Endothelial cell of umbilical vein (primary cell): ENCODE results near the gene POLR2B. TPM values are rescaled to one million over a fixed set of nuclear protein-coding genes. Genes with fewer than 3 reads are reported as not detected.

Source experiments
- BruUV-seq: library from RNA; stranded (reverse); fragments of 400-500 nt; replicated peaks from 2 replicates; lab custom pipeline; 2021; lab: Mats Ljungman, UMichigan
- CTCF ChIA-PET: fragments of 300-600, 350-600 bp; sonication (Branson Sonifier 250); formaldehyde crosslinking; loops from one replicate; lab custom pipeline; 2021; ENCODE audit warnings: antibody characterized with exemption, inconsistent platforms; lab: Charles Lee
- POLR2A ChIA-PET: fragments of 300-600, 350-600 bp; sonication (Branson Sonifier 250); formaldehyde crosslinking; loops from one replicate; lab custom pipeline; 2021; ENCODE audit warnings: antibody characterized with exemption, inconsistent platforms; lab: Charles Lee
- DNase-seq: peaks from one replicate; pipeline ENCODE4 v3.0.0-alpha.2; 2011; ENCODE audit warnings: low read depth, low spot score
- FAIRE-seq: peaks from 2 replicates; lab custom pipeline; 2011; peaks lifted over from hg19 to GRCh38; lab: Jason Lieb, UNC
- H2AFZ ChIP-seq: 2 replicates; pipeline ENCODE4 v1.6.0; 2012; ENCODE audit warnings: low read depth, low read length, control low read depth, inconsistent platforms
- H3K27ac ChIP-seq: 2 replicates; pipeline ENCODE4 v1.5.1; 2011; ENCODE audit warnings: low read depth, mild to moderate bottlenecking, control low read depth, low read length, moderate library complexity; ENCODE audit not compliant: insufficient read depth
- H3K27me3 ChIP-seq, 2 experiments: 2 replicates each; pipeline versions ENCODE4 v1.6.0 to v1.6.1; 2011; ENCODE audit warnings: low read length in 2 of 2, mixed read lengths in 1 of 2; ENCODE audit not compliant: control insufficient read depth in 2 of 2, insufficient read depth in 2 of 2
- H3K36me3 ChIP-seq, 2 experiments: 2 replicates in 1 of 2; 3 replicates in 1 of 2; pipeline ENCODE4 v1.5.1; 2011; ENCODE audit warnings: low read length in 2 of 2, mild to moderate bottlenecking in 1 of 2, moderate library complexity in 1 of 2; ENCODE audit not compliant: control insufficient read depth in 2 of 2, insufficient read depth in 2 of 2; ENCODE audit errors: extremely low read depth in 1 of 2
- H3K4me1 ChIP-seq: 3 replicates; pipeline ENCODE4 v1.5.1; 2011; ENCODE audit warnings: mild to moderate bottlenecking, low read length; ENCODE audit not compliant: control insufficient read depth, insufficient read depth; ENCODE audit errors: extremely low read depth
- H3K4me2 ChIP-seq: 2 replicates; pipeline ENCODE4 v1.6.1; 2011; ENCODE audit warnings: low read length, control low read depth, mixed read lengths; ENCODE audit not compliant: insufficient read depth
- H3K4me3 ChIP-seq, 3 experiments: fragments of 200-600 bp in 1 of 3; sonication (generic), shearing (Covaris generic) in 1 of 3; replicated peaks in 1 of 3; 2 replicates each; pipeline ENCODE4 v1.5.1; 2011 to 2016; ENCODE audit warnings: control low read depth in 3 of 3, low read length in 3 of 3, mild to moderate bottlenecking in 2 of 3, inconsistent platforms in 1 of 3, low read depth in 1 of 3, moderate library complexity in 1 of 3; ENCODE audit not compliant: insufficient read depth in 1 of 3
- H3K79me2 ChIP-seq: 2 replicates; pipeline ENCODE4 v1.6.0; 2012; ENCODE audit warnings: low read length, inconsistent platforms; ENCODE audit not compliant: control insufficient read depth, insufficient read depth
- H3K9ac ChIP-seq: replicated peaks from 2 replicates; pipeline ENCODE3; 2011; ENCODE audit warnings: low read length, control low read depth; ENCODE audit not compliant: insufficient read depth; ENCODE audit errors: extremely low read depth
- H3K9me1 ChIP-seq: replicated peaks from 3 replicates; pipeline ENCODE4 v1.6.0; 2011; ENCODE audit warnings: mild to moderate bottlenecking, low read length; ENCODE audit not compliant: control insufficient read depth, insufficient read depth; ENCODE audit errors: extremely low read depth
- H3K9me3 ChIP-seq: replicated peaks from 2 replicates; pipeline ENCODE4 v1.5.1; 2012; ENCODE audit warnings: low read length, inconsistent platforms; ENCODE audit not compliant: control insufficient read depth, insufficient read depth
- H4K20me1 ChIP-seq: replicated peaks from 2 replicates; pipeline ENCODE3; 2011; ENCODE audit warnings: mild to moderate bottlenecking, low read length; ENCODE audit not compliant: control insufficient read depth, insufficient read depth; ENCODE audit errors: extremely low read depth
- EZH2 ChIP-seq: IDR thresholded peaks from 2 replicates; pipeline ENCODE4 v1.6.1; 2012; ENCODE audit warnings: borderline replicate concordance, low read depth, mild to moderate bottlenecking, moderate library complexity, low read length, inconsistent platforms; ENCODE audit not compliant: severe bottlenecking
- FOS ChIP-seq: IDR thresholded peaks from 2 replicates; pipeline ENCODE4 v1.6.1; 2011; ENCODE audit warnings: mild to moderate bottlenecking, low read length, moderate library complexity, borderline replicate concordance; ENCODE audit not compliant: insufficient read depth
- GATA2 ChIP-seq: IDR thresholded peaks from 2 replicates; pipeline ENCODE4 v1.7.0; 2011; ENCODE audit warnings: low read depth, mild to moderate bottlenecking, moderate library complexity, mixed read lengths, low read length; ENCODE audit not compliant: insufficient read length, insufficient read depth
- JUN ChIP-seq: IDR thresholded peaks from 2 replicates; pipeline ENCODE4 v1.6.1; 2011; ENCODE audit warnings: borderline replicate concordance, low read depth; ENCODE audit not compliant: insufficient read length, insufficient read depth
- MYC ChIP-seq: IDR thresholded peaks from one replicate; pipeline ENCODE4 v1.6.1; 2011; ENCODE audit warnings: mild to moderate bottlenecking, low read depth, low read length
- POLR2A ChIP-seq: IDR thresholded peaks from 2 replicates; pipeline ENCODE4 v1.6.1; 2012; ENCODE audit warnings: low read depth, mild to moderate bottlenecking, control low read depth, low read length
- POLR2AphosphoS5 ChIP-seq: IDR thresholded peaks from 2 replicates; pipeline ENCODE4 v1.6.1; 2012; ENCODE audit warnings: low read depth, mild to moderate bottlenecking, control low read depth, low read length, moderate library complexity; ENCODE audit not compliant: insufficient read depth
- dilution Hi-C: fragments of 300-500 bp; cut with MboI; formaldehyde crosslinking; loops from one replicate; pipeline ENCODE4 v1.15.0; 2019; ENCODE audit warnings: low sequenced_read_pairs; ENCODE audit not compliant: extremely low pct_ligation_motif_present
- intact Hi-C: fragments of 100-400 bp; cut with micrococcal nuclease; formaldehyde crosslinking; loops from one replicate; pipeline ENCODE4 v1.10.0; 2022
- polyA plus RNA-seq, 4 experiments: library from polyadenylated mRNA; depleted of rRNA in 3 of 4; stranded (reverse) in 3 of 4; unstranded in 1 of 4; fragments of >200 nt; gene quantifications; 2 replicates each; pipeline versions ENCODE4 v1.2.1 to v1.2.3, GENCODE V29; 2011 to 2012; ENCODE audit warnings: missing spikeins in 1 of 4
- total RNA-seq: library from RNA; stranded (reverse); gene quantifications from 2 replicates; pipeline ENCODE4 v1.2.3, GENCODE V29; 2021
- TF ChIP-seq, protein P1 (sequence below), 2 donors: IDR thresholded peaks; 1 replicate in 1 of 2; 2 replicates in 1 of 2; pipeline ENCODE4 v1.5.1; 2011; ENCODE audit warnings: low read length in 2 of 2, mild to moderate bottlenecking in 2 of 2, moderate library complexity in 2 of 2, control low read depth in 1 of 2, inconsistent platforms in 1 of 2, low read depth in 1 of 2; ENCODE audit not compliant: insufficient read depth in 1 of 2; ENCODE audit errors: extremely low read depth in 1 of 2
- TF ChIP-seq, protein P2 (sequence below): IDR thresholded peaks from 2 replicates; pipeline ENCODE4 v1.6.1; 2011; ENCODE audit not compliant: insufficient read depth, insufficient read length

The POLR2B gene
- total and polyA plus RNA-seq, 2 donors (not counting 3 experiments of a cell fraction or from before 2014, with no cell fraction given) = 75.5 to 148 TPM

DNA sequence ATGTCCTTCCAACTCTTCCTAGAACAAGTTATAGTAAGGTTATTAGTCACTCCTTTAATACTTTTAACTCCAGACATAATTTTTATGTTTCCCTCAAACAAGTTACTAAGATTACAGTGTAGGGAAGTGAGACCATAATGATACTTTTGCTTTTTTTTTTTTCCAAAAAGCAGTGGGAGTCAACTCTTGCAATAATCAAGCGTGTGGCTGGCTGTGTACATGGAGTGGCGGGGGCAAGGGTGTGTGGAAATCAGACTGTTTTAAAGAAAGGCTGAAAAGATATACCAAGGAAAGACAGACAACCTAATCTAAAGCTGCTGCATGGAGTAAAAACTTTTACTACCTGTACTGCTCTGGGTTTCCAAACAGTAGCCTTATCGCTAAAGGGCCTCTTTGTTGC is 5.4 kb upstream of the POLR2B start:
- Histone ChIP-seq H3K79me2 (peaks cover 25% of the 10 kb centered on the region), H3K36me3 (peaks cover 7 to 16% of the 10 kb centered on the region in 2 experiments), H3K4me3 (no peak overlapping the region), H3K4me1 (peaks cover 2% of the 10 kb centered on the region), H4K20me1 (no peaks in the 10 kb centered on the region), H3K27me3 (no peaks in the 10 kb centered on the region), H3K4me2 (no peak overlapping the region), H3K9me1 (no peaks in the 10 kb centered on the region), H2AFZ (no peak overlapping the region), H3K9me3 (no peaks in the 10 kb centered on the region), H3K27ac (no peak overlapping the region), H3K9ac (no peak overlapping the region)
- FAIRE-seq (no peak), DNase-seq (no peak)
- POLR2A ChIA-PET = no interaction called here
- dilution Hi-C loops = no loop called here
- no TSS peak for BruUV-seq
- TF ChIP-seq EZH2 = no peak
- TF ChIP-seq POLR2A = no peak
- TF ChIP-seq FOS = no peak
- TF ChIP-seq GATA2 = no peak
- TF ChIP-seq, protein P1, sequence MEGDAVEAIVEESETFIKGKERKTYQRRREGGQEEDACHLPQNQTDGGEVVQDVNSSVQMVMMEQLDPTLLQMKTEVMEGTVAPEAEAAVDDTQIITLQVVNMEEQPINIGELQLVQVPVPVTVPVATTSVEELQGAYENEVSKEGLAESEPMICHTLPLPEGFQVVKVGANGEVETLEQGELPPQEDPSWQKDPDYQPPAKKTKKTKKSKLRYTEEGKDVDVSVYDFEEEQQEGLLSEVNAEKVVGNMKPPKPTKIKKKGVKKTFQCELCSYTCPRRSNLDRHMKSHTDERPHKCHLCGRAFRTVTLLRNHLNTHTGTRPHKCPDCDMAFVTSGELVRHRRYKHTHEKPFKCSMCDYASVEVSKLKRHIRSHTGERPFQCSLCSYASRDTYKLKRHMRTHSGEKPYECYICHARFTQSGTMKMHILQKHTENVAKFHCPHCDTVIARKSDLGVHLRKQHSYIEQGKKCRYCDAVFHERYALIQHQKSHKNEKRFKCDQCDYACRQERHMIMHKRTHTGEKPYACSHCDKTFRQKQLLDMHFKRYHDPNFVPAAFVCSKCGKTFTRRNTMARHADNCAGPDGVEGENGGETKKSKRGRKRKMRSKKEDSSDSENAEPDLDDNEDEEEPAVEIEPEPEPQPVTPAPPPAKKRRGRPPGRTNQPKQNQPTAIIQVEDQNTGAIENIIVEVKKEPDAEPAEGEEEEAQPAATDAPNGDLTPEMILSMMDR (IDR thresholded peaks at IDR 0.05; ENCODE audit: extremely low read depth in 1 of 2, insufficient read depth in 1 of 2, low read depth in 1 of 2, low read length in 2 of 2) = no peak
- TF ChIP-seq, protein P2, sequence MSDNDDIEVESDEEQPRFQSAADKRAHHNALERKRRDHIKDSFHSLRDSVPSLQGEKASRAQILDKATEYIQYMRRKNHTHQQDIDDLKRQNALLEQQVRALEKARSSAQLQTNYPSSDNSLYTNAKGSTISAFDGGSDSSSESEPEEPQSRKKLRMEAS = no peak
- TF ChIP-seq POLR2AphosphoS5 = no peak
- TF ChIP-seq JUN = no peak
- TF ChIP-seq MYC = no peak
- intact Hi-C loops = no loop called here
- CTCF ChIA-PET = no interaction called here
